Astrocyte (in vitro differentiated cells and primary cell): ENCODE measurements around the gene ERCC6L. TPM values are rescaled to one million over a fixed set of nuclear protein-coding genes. Genes with fewer than 3 reads are reported as not detected.

Source experiments
- DNase-seq: peaks from one replicate; pipeline ENCODE4 v3.0.0-alpha.2; 2010; ENCODE audit warnings: low read depth
- FAIRE-seq: peaks from 2 replicates; lab custom pipeline; 2011; peaks lifted over from hg19 to GRCh38; lab: Jason Lieb, UNC
- H2AFZ ChIP-seq: 2 replicates; pipeline ENCODE4 v1.6.0; 2012; ENCODE audit warnings: low read depth, low read length, inconsistent platforms
- H3K27ac ChIP-seq: 2 replicates; pipeline ENCODE4 v1.5.1; 2011; ENCODE audit warnings: low read depth, low read length, inconsistent platforms
- H3K27me3 ChIP-seq: 2 replicates; pipeline ENCODE4 v1.6.0; 2011; ENCODE audit warnings: low read length, inconsistent platforms; ENCODE audit not compliant: insufficient read depth
- H3K36me3 ChIP-seq: 2 replicates; pipeline ENCODE4 v1.5.1; 2011; ENCODE audit warnings: low read length, inconsistent platforms; ENCODE audit not compliant: insufficient read depth
- H3K4me1 ChIP-seq: 2 replicates; pipeline ENCODE4 v1.5.1; 2011; ENCODE audit warnings: low read length, inconsistent platforms; ENCODE audit not compliant: insufficient read depth
- H3K4me2 ChIP-seq: 2 replicates; pipeline ENCODE4 v1.6.0; 2012; ENCODE audit warnings: low read length, inconsistent platforms
- H3K4me3 ChIP-seq: 2 replicates; pipeline ENCODE4 v1.5.1; 2011; ENCODE audit warnings: low read depth, mild to moderate bottlenecking, low read length, inconsistent platforms; ENCODE audit not compliant: insufficient read depth
- H3K79me2 ChIP-seq: 2 replicates; pipeline ENCODE4 v1.6.0; 2012; ENCODE audit warnings: mild to moderate bottlenecking, low read length, inconsistent platforms; ENCODE audit not compliant: insufficient read depth
- H3K9ac ChIP-seq: 2 replicates; pipeline ENCODE4 v1.6.0; 2012; ENCODE audit warnings: mild to moderate bottlenecking, low read length, inconsistent platforms
- H3K9me3 ChIP-seq: 2 replicates; pipeline ENCODE4 v1.5.1; 2012; ENCODE audit warnings: low read depth, mild to moderate bottlenecking, low read length, inconsistent platforms; ENCODE audit not compliant: insufficient read depth
- H4K20me1 ChIP-seq: 2 replicates; pipeline ENCODE4 v1.6.0; 2012; ENCODE audit warnings: low read length, inconsistent platforms; ENCODE audit not compliant: insufficient read depth
- H3K27ac Mint-ChIP-seq: one replicate; pipeline ENCODE4 v1.8.0; 2021; ENCODE audit warnings: mild to moderate bottlenecking, mixed read lengths; ENCODE audit not compliant: unreplicated experiment
- H3K27me3 Mint-ChIP-seq: one replicate; pipeline ENCODE4 v1.8.0; 2021; ENCODE audit warnings: low read depth, mixed read lengths; ENCODE audit not compliant: unreplicated experiment
- H3K36me3 Mint-ChIP-seq: one replicate; pipeline ENCODE4 v1.8.0; 2021; ENCODE audit warnings: low read depth, mixed read lengths; ENCODE audit not compliant: unreplicated experiment
- H3K4me1 Mint-ChIP-seq: one replicate; pipeline ENCODE4 v1.8.0; 2021; ENCODE audit warnings: low read depth, mixed read lengths; ENCODE audit not compliant: unreplicated experiment
- H3K4me3 Mint-ChIP-seq: one replicate; pipeline ENCODE4 v1.8.0; 2021; ENCODE audit warnings: mild to moderate bottlenecking, moderate library complexity, mixed read lengths; ENCODE audit not compliant: unreplicated experiment
- H3K9me3 Mint-ChIP-seq: one replicate; pipeline ENCODE4 v1.8.0; 2021; ENCODE audit warnings: mild to moderate bottlenecking, mixed read lengths; ENCODE audit not compliant: unreplicated experiment
- CTCF ChIP-seq: IDR thresholded peaks from 2 replicates; pipeline ENCODE4 v1.5.1; 2011; ENCODE audit warnings: low read depth, mild to moderate bottlenecking, inconsistent platforms, low read length, moderate library complexity; ENCODE audit not compliant: insufficient read depth
- EZH2 ChIP-seq: IDR thresholded peaks from 2 replicates; pipeline ENCODE4 v1.6.1; 2012; ENCODE audit warnings: mild to moderate bottlenecking, low read length, inconsistent platforms; ENCODE audit not compliant: insufficient read depth
- total RNA-seq: library from RNA; stranded (reverse); gene quantifications from 2 replicates; pipeline ENCODE4 v1.2.1, GENCODE V29; 2021

Gene ERCC6L
- total RNA-seq, 1 donor from 2014 or later, result 1.0 TPM

GRCh38 chrX:72271091-72271788 lies 32.4 kb upstream of the ERCC6L start:
- Histone ChIP-seq H3K79me2 (peaks cover 40% of the 10 kb centered on the region), H3K27ac (peak overlapping the region; percentile 12), H3K9me3 (no peaks in the 10 kb centered on the region), H3K4me1 (peaks cover 56% of the 10 kb centered on the region), H3K9ac (peak overlapping the region; percentile 14), H3K27me3 (no peaks in the 10 kb centered on the region), H2AFZ (no peak overlapping the region), H3K4me2 (peak overlapping the region; percentile 59), H4K20me1 (peaks cover 62% of the 10 kb centered on the region), H3K4me3 (peak overlapping the region; percentile 5), H3K36me3 (peaks cover 40% of the 10 kb centered on the region)
- H3K27me3 Mint-ChIP-seq, result no peaks in the 10 kb centered on the region
- peaks cover 36% of the 10 kb centered on the region for H3K4me1 Mint-ChIP-seq
- DNase-seq (no peak), FAIRE-seq (no peak)
- H3K27ac Mint-ChIP-seq, result peak overlapping the region; percentile 34
- TF ChIP-seq EZH2 (no peak), CTCF (no peak)
- no peak overlapping the region for H3K4me3 Mint-ChIP-seq
- peaks cover 28% of the 10 kb centered on the region for H3K36me3 Mint-ChIP-seq
- H3K9me3 Mint-ChIP-seq, result no peaks in the 10 kb centered on the region

- no peaks in the 10 kb centered on the region for H3K9me3 ChIP-seq
- Mint-ChIP-seq H3K4me3 (no peak overlapping the region), H3K9me3 (no peaks in the 10 kb centered on the region), H3K36me3 (peaks cover 28% of the 10 kb centered on the region), H3K27me3 (no peaks in the 10 kb centered on the region), H3K27ac (no peak overlapping the region), H3K4me1 (peaks cover 36% of the 10 kb centered on the region)
- H4K20me1 ChIP-seq, result peaks cover 53% of the 10 kb centered on the region
- no peaks in the 10 kb centered on the region for H3K27me3 ChIP-seq
- TF ChIP-seq CTCF (no peak), EZH2 (no peak)
- H3K4me3 ChIP-seq, result no peak overlapping the region
- H3K36me3 ChIP-seq, result peaks cover 40% of the 10 kb centered on the region
- peak overlapping the region; percentile 79 for H3K27ac ChIP-seq
- H3K9ac ChIP-seq, result peak overlapping the region; percentile 18
- no peak for FAIRE-seq
- DNase-seq, result no peak
- H2AFZ ChIP-seq, result no peak overlapping the region
- peaks cover 31% of the 10 kb centered on the region for H3K79me2 ChIP-seq
- H3K4me2 ChIP-seq, result peak overlapping the region; percentile 70
- peaks cover 56% of the 10 kb centered on the region for H3K4me1 ChIP-seq
Measured at GRCh38 chrX:72270316-72270866, 31.6 kb upstream of the ERCC6L start.
